ENCODE results near the gene IFT74. TPM values are rescaled to one million over a fixed set of nuclear protein-coding genes. Genes with fewer than 3 reads are reported as not detected.

The IFT74 gene
- 10 to 100 TPM in 1 of 2 donors, 1 to 10 TPM in 1; 9.5 to 10.3 TPM for total RNA-seq

DNA sequence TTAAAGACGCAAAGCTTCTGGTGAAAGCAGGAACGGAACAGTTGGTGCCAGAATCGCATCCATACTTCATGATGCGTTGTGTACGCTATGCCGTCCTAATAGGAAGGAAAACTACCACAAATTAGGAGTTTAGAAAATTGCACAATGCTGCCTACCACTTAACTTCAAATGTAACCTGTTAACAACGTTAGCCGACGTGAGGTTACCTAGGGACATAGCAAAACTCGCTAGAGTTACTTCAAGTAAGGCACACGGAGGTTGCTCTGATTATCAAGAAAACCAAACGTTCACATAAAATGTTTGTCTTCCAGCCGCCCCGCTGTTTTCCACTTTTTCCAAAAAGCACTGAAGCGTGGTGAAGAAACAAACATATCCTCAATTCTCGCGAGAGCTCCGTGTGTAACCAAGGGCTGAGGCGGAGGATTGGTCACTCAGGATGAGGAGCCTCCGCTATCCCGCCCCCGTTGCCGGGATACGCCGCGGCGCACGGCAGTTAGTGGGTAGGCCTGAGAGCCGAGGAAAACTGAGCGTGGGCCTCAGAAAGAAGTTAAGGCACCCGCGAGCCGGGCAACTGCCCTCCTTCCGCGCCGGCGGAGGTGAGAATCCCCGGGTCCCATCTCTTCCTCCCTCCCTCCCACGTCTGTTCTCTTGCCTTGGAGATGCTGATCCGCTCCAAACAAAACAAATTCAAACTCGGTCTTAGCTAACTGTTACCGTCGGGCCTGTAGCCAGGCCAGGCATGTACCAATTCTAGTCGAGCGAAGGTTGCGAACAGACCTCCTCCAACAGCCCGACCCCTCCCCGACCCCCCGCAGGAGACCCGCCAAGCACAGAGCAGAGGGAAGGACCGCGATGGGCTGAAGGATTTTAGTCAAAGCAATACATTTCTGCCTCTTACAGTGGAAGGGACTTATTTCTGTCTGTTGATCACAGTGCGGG, at the start of gene IFT74:
TSS of gene IFT74 (plus strand) at position 492 of the 939 bp plus-strand sequence. CDS start 5,556 bp downstream, outside the sequence.
- Mint-ChIP-seq H3K27me3 (no peaks in the 10 kb centered on the region), H3K9me3 (no peaks in the 10 kb centered on the region), H3K4me3 (peak within 1 kb of the TSS; percentile 92), H3K27ac (peak within 1 kb of the TSS; percentile 95), H3K4me1 (peaks cover 14% of the 10 kb centered on the region), H3K36me3 (ENCODE audit: low read depth) (no peaks in the 10 kb centered on the region)
- peak; percentile 100 for ATAC-seq (replicated peaks)

- Mint-ChIP-seq H3K4me3 (no peak overlapping the region), H3K4me1 (no peaks in the 10 kb centered on the region), H3K27ac (no peak overlapping the region), H3K36me3 (ENCODE audit: low read depth) (peaks cover 92% of the 10 kb centered on the region), H3K27me3 (no peaks in the 10 kb centered on the region), H3K9me3 (no peaks in the 10 kb centered on the region)
- no peak for ATAC-seq (replicated peaks)
Measured at GRCh38 chr9:26913138-26913668, 43.0 kb upstream of the IFT74 start.

GRCh38 chr9:26919698-26920097, 36.5 kb upstream of the IFT74 start:
- H3K27me3 Mint-ChIP-seq: no peaks in the 10 kb centered on the region
- H3K9me3 Mint-ChIP-seq: no peaks in the 10 kb centered on the region
- no peak for ATAC-seq (replicated peaks)
- peaks cover 100% of the 10 kb centered on the region for H3K36me3 Mint-ChIP-seq (ENCODE audit: low read depth)
- no peak overlapping the region for H3K4me3 Mint-ChIP-seq
- peaks cover 2% of the 10 kb centered on the region for H3K4me1 Mint-ChIP-seq
- H3K27ac Mint-ChIP-seq: no peak overlapping the region

DNA sequence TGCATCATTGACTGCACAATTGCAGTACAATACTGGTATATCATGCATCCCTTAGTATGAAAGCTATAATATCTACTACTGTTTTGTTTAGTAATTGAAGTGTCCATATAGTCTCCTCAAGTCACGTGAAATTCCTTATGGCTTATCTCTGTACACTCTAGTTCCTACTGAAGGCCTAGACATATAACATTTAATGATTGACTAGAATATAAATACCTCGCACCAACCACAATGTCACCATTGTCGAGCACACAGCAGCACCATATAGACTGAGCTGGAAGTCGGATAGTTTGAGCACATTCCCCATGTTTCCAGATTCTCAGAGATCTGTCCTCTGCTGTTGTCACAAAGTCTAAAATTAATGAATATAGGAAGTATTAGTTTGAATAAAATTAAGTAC, 30.6 kb upstream of the IFT74 start:
- Mint-ChIP-seq H3K9me3 (no peaks in the 10 kb centered on the region), H3K27me3 (no peaks in the 10 kb centered on the region), H3K4me3 (no peak overlapping the region), H3K36me3 (ENCODE audit: low read depth) (peaks cover 92% of the 10 kb centered on the region), H3K4me1 (peaks cover 8% of the 10 kb centered on the region), H3K27ac (no peak overlapping the region)
- no peak for ATAC-seq (replicated peaks)

- no peak overlapping the region for H3K27ac Mint-ChIP-seq
- peaks cover 8% of the 10 kb centered on the region for H3K4me1 Mint-ChIP-seq
- ATAC-seq (replicated peaks): no peak
- H3K4me3 Mint-ChIP-seq: no peak overlapping the region
- H3K27me3 Mint-ChIP-seq: no peaks in the 10 kb centered on the region
- no peaks in the 10 kb centered on the region for H3K9me3 Mint-ChIP-seq
- peaks cover 87% of the 10 kb centered on the region for H3K36me3 Mint-ChIP-seq (ENCODE audit: low read depth)
Measured at GRCh38 chr9:26928902-26929495, 27.2 kb upstream of the IFT74 start.

DNA sequence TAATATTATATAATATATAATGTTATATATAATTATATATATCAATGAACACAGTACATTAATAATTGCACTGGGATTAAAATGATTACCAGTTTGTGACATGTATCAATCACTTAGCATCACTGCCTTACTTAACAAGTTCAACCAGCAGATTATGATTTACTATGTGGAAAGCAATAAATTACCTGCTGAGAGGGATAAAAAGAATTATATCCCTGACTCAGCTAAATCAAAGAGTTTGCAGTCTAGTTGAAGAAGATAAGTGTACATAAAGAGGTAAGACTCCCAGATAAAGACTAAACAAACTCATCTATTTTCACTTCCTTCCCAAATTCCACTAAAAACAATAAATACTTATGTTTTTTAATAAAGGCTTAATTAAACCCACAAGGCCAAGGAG, 20.4 kb upstream of the IFT74 start:
- Mint-ChIP-seq H3K27me3 (no peaks in the 10 kb centered on the region), H3K4me1 (peaks cover 22% of the 10 kb centered on the region), H3K27ac (no peak overlapping the region), H3K4me3 (no peak overlapping the region), H3K9me3 (peaks cover 9% of the 10 kb centered on the region), H3K36me3 (ENCODE audit: low read depth) (peaks cover 64% of the 10 kb centered on the region)
- no peak for ATAC-seq (replicated peaks)

GRCh38 chr9:26937816-26938371, 18.3 kb upstream of the IFT74 start:
- Mint-ChIP-seq H3K4me1 (peaks cover 32% of the 10 kb centered on the region), H3K9me3 (peaks cover 9% of the 10 kb centered on the region), H3K27ac (peak overlapping the region; percentile 29), H3K27me3 (no peaks in the 10 kb centered on the region), H3K36me3 (ENCODE audit: low read depth) (peaks cover 50% of the 10 kb centered on the region), H3K4me3 (no peak overlapping the region)
- ATAC-seq (replicated peaks): no peak

DNA sequence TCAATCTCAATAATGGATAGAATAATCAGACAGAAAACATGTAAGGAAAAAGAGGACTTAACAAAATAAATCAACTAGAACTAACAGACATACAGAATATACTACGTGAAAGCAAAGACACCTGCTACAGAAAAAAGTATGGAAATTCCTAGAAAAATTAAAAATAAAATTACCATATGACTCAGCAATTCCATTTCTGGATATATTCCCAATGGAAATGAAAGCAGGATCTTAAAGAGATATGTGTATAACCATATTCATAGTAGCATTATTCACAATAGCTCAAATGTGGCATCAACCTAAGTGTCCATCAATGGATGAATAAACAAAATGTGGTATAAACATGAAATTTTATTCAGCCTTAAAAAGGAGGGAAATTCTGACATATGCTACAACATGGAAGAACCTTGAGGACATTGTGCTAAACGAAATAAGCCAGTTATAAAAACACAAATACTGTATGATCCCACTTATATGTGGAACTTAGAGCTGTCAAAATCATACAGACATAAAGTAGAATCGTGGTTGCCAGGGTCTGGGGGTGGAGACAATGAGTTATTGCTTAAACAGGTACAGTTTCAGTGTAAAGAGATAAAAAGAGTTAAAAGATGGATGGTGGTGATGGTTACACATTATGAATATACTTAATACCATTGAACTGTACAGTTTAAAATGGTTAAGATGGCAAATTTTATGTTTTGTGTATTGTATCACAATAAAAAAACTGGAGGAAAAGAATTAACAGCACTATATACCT, 16.1 kb upstream of the IFT74 start:
- Mint-ChIP-seq H3K4me1 (peaks cover 40% of the 10 kb centered on the region), H3K36me3 (ENCODE audit: low read depth) (peaks cover 50% of the 10 kb centered on the region), H3K9me3 (peaks cover 9% of the 10 kb centered on the region), H3K4me3 (peak overlapping the region; percentile 43), H3K27ac (peak overlapping the region; percentile 29), H3K27me3 (no peaks in the 10 kb centered on the region)
- peak; percentile 29 for ATAC-seq (replicated peaks)

DNA sequence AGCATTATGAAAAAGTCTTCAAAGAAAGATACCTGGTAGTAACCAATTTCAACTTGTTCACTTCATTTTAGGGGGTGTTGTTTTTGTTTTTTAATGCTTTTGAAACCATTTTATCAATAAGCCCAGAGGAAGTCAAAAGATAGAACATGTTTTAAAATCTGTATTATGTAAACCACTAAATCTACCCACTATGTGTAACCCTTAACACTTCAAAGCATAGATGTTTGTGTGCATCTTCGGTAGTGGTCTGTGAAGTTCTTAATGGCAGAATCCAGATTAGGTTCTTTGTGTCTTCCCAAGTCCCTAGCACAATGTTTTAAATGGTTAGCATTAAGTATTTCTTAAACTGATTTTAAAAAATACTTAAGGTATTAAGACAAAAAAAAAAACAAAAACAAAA, 15.4 kb upstream of the IFT74 start:
- Mint-ChIP-seq H3K4me3 (peak overlapping the region; percentile 43), H3K36me3 (ENCODE audit: low read depth) (peaks cover 48% of the 10 kb centered on the region), H3K4me1 (peaks cover 46% of the 10 kb centered on the region), H3K27me3 (no peaks in the 10 kb centered on the region), H3K9me3 (peaks cover 9% of the 10 kb centered on the region), H3K27ac (peak overlapping the region; percentile 29)
- peak; percentile 42 for ATAC-seq (replicated peaks)

DNA sequence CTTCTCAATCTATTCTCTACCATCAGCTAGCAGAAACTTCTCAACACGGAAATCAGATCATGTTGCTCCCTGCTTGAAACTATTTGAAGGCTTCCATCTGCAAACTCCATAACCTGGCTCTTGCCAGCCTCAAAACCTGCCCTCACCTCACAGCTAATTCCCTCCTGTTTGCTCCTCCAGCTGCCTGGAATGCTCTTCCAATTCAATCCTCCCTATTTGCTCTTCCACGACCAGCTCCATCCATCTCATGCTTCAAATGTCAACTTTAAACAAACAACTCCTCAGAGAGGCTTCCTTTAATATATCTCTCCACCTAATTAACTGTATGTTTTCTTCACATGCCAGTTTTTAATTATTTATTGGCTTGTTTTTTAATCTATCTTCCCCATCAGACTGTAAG, 10.6 kb upstream of the IFT74 start:
- H3K9me3 Mint-ChIP-seq: no peaks in the 10 kb centered on the region
- peak overlapping the region; percentile 83 for H3K4me3 Mint-ChIP-seq
- ATAC-seq (replicated peaks): no peak
- peaks cover 34% of the 10 kb centered on the region for H3K36me3 Mint-ChIP-seq (ENCODE audit: low read depth)
- H3K4me1 Mint-ChIP-seq: peaks cover 30% of the 10 kb centered on the region
- peaks cover 4% of the 10 kb centered on the region for H3K27me3 Mint-ChIP-seq
- H3K27ac Mint-ChIP-seq: peak overlapping the region; percentile 99

GRCh38 chr9:26946753-26947727, 9.2 kb upstream of the IFT74 start, which contains the start of gene PLAA:
PLAA (minus strand) TSS chr9:26947242; CDS start chr9:26947045, 197 bp downstream.
- H3K4me1 Mint-ChIP-seq: peaks cover 22% of the 10 kb centered on the region
- no peaks in the 10 kb centered on the region for H3K9me3 Mint-ChIP-seq
- peak within 1 kb of the TSS; percentile 83 for H3K4me3 Mint-ChIP-seq
- H3K36me3 Mint-ChIP-seq (ENCODE audit: low read depth): peaks cover 26% of the 10 kb centered on the region
- H3K27me3 Mint-ChIP-seq: peaks cover 4% of the 10 kb centered on the region
- H3K27ac Mint-ChIP-seq: peak within 1 kb of the TSS; percentile 99
- peak; percentile 99 for ATAC-seq (replicated peaks)

DNA sequence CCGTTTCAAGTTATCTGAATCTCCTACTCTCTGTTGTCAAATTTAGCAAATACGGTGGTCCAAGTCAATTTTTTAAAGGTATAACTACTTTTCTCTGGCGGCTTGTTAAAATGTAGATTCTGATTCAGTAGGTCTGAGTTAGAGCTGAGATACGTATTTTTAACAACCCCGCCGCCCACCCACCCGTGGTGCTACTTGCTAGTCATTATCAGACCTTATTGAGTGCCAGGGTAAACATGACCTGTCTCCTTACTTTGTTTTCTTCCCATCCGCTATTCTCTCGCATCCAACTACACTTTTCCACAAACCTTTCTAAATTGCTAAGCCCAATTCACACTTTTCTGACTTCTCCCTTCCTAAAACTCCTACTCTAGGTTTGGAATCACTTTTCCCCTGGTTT, 8.5 kb upstream of the IFT74 start:
- H3K9me3 Mint-ChIP-seq: no peaks in the 10 kb centered on the region
- H3K4me3 Mint-ChIP-seq: peak overlapping the region; percentile 83
- H3K27ac Mint-ChIP-seq: peak overlapping the region; percentile 99
- peaks cover 26% of the 10 kb centered on the region for H3K36me3 Mint-ChIP-seq (ENCODE audit: low read depth)
- no peak for ATAC-seq (replicated peaks)
- peaks cover 18% of the 10 kb centered on the region for H3K4me1 Mint-ChIP-seq
- H3K27me3 Mint-ChIP-seq: peaks cover 4% of the 10 kb centered on the region

- Mint-ChIP-seq H3K9me3 (no peaks in the 10 kb centered on the region), H3K36me3 (ENCODE audit: low read depth) (peaks cover 9% of the 10 kb centered on the region), H3K27ac (peak overlapping the region; percentile 36), H3K27me3 (peaks cover 4% of the 10 kb centered on the region), H3K4me3 (peak overlapping the region; percentile 83), H3K4me1 (peaks cover 11% of the 10 kb centered on the region)
- ATAC-seq (replicated peaks): no peak
Measured at GRCh38 chr9:26949637-26950069, 6.6 kb upstream of the IFT74 start.
